ENCODE data around the gene ZNF324. TPM values are rescaled to one million over a fixed set of nuclear protein-coding genes. Genes with fewer than 3 reads are reported as not detected.

ZNF324 gene
- total RNA-seq, 1 experiment from 2014 or later: 12.7 TPM

GRCh38 chr19:58479303-58479702 is 12.4 kb downstream of the ZNF324 start:
- Histone ChIP-seq H3K79me1 (ENCODE audit: insufficient read depth, low read depth, low read length, poor library complexity, severe bottlenecking) (no peaks in the 10 kb centered on the region), H4K91ac (ENCODE audit: insufficient read length, low read depth, low read length) (no peak overlapping the region), H2BK120ac (ENCODE audit: low read depth, low read length, poor library complexity, severe bottlenecking) (no peak overlapping the region), H2BK12ac (ENCODE audit: insufficient read length, low read depth, low read length) (no peak overlapping the region), H3T11ph (ENCODE audit: low read length) (no peak overlapping the region), H2BK5ac (ENCODE audit: insufficient read length, low read length) (no peak overlapping the region), H3K14ac (ENCODE audit: insufficient read depth, low read length) (no peak overlapping the region), H3K9me3 (ENCODE audit: control insufficient read depth, low read depth, low read length) (no peaks in the 10 kb centered on the region), H3K18ac (ENCODE audit: insufficient read length, low read depth, low read length) (no peak overlapping the region), H2AK5ac (ENCODE audit: insufficient read length, low read length) (no peak overlapping the region), H4K5ac (ENCODE audit: insufficient read length, low read depth, low read length) (no peak overlapping the region), H4K20me1 (ENCODE audit: control insufficient read depth, insufficient read depth, insufficient read length) (no peaks in the 10 kb centered on the region), H3K4me1 (ENCODE audit: insufficient read depth, low read length) (no peaks in the 10 kb centered on the region), H2AFZ (ENCODE audit: low read length) (no peak overlapping the region), H4K8ac (replicated peaks; ENCODE audit: insufficient read length, low read depth, low read length) (no peak overlapping the region), H3K56ac (ENCODE audit: insufficient read length, low read depth, low read length) (no peak overlapping the region), H3K27me3 (ENCODE audit: insufficient read depth, low read length) (no peaks in the 10 kb centered on the region), H3K23ac (ENCODE audit: insufficient read length, low read depth, low read length) (no peak overlapping the region), H3K23me2 (ENCODE audit: insufficient read length, low read depth, low read length, poor library complexity, severe bottlenecking) (peaks cover 7% of the 10 kb centered on the region), H3K79me2 (ENCODE audit: insufficient read depth, low read length) (no peaks in the 10 kb centered on the region), H3K4ac (ENCODE audit: low read depth, low read length) (no peak overlapping the region), H2BK20ac (ENCODE audit: low read depth, low read length, poor library complexity, severe bottlenecking) (no peak overlapping the region), H2BK15ac (ENCODE audit: low read depth, low read length) (no peak overlapping the region), H3K27ac (ENCODE audit: insufficient read length, low read depth, low read length) (no peak overlapping the region), H3K4me2 (ENCODE audit: insufficient read depth, insufficient read length, low read length) (no peak overlapping the region), H3K9ac (ENCODE audit: extremely low read depth, insufficient read length, low read length) (no peak overlapping the region)
- peak overlapping the region in 1 of 2 experiments; percentile 21; a peak in 1 of 5 replicates for H3K4me3 Mint-ChIP-seq
- no peaks in the 10 kb centered on the region for H3K9me3 Mint-ChIP-seq
- no peak overlapping the region for H3K27ac Mint-ChIP-seq
- TF ChIP-seq CTCF (conservative IDR thresholded peaks at IDR 0.05): no peak
- H3K4me1 Mint-ChIP-seq: peaks cover 9 to 13% of the 10 kb centered on the region in 2 experiments
- no peaks in the 10 kb centered on the region; the same call in 1 of the 2 replicates for H3K27me3 Mint-ChIP-seq (ENCODE audit: low read depth)
- DNase-seq: peak; percentile 22
- peaks cover 0 to 7% (median 2%) of the 10 kb centered on the region in 3 experiments; a peak in 3 of 7 replicates for H3K36me3 Mint-ChIP-seq (ENCODE audit: insufficient read depth in 1 of 3, low read depth in 3 of 3)
- WGBS (ENCODE audit: extremely low coverage, insufficient read length, low lambda C conversion rate): no CpG with 5 or more reads among the region's 7 CpGs

Data from H9 (cell line).